ENCODE results near the gene ZNF169.

GRCh38 chr9:94287877-94288513, 28.9 kb downstream of the ZNF169 start:
- no peak for TF ChIP-seq IRF3 (IDR thresholded peaks at IDR 0.05; ENCODE audit: low read depth, low read length)
- no peak for TF ChIP-seq RCOR1 (IDR thresholded peaks at IDR 0.05; ENCODE audit: low read length)
- TF ChIP-seq PBX3 (IDR thresholded peaks at IDR 0.05): no peak
- no peak for TF ChIP-seq CTCF (IDR thresholded peaks at IDR 0.05)
- TF ChIP-seq MEF2A (IDR thresholded peaks at IDR 0.05; ENCODE audit: borderline replicate concordance, low read depth): no peak
- TF ChIP-seq TAF1 (IDR thresholded peaks at IDR 0.05; ENCODE audit: borderline replicate concordance, low read depth, low read length): no peak
- TF ChIP-seq JUND (IDR thresholded peaks at IDR 0.05): no peak
- TF ChIP-seq EZH2phosphoT487 (IDR thresholded peaks at IDR 0.05; ENCODE audit: borderline replicate concordance, low read depth): no peak

Measured in SK-N-SH (cell line).